ENCODE measurements around the gene TTC27. TPM values are rescaled to one million over a fixed set of nuclear protein-coding genes. Genes with fewer than 3 reads are reported as not detected.

TTC27 gene
- polyA plus RNA-seq (2012; ENCODE audit: insufficient read depth, insufficient read length, low read depth): 4.3 TPM

- no peak; the same call in 1 of the 2 replicates for TF ChIP-seq CTCF (IDR thresholded peaks at IDR 0.05; ENCODE audit: low read depth, low read length)
- peak; percentile 96 for DNase-seq
- H3K9me3 ChIP-seq: no peaks in the 10 kb centered on the region
- H3K4me1 ChIP-seq: no peaks in the 10 kb centered on the region
- H3K4me3 ChIP-seq (ENCODE audit: low read depth, low read length): peak within 1 kb of the TSS; percentile 98
- H3K27me3 ChIP-seq: no peaks in the 10 kb centered on the region
- H3K36me3 ChIP-seq: peaks cover 3% of the 10 kb centered on the region; the same call in 1 of the 2 replicates
Measured at GRCh38 chr2:32627814-32628579, at the start of gene TTC27. Gene TTC27 (plus strand): TSS chr2:32628050. CDS start chr2:32628293, 243 bp downstream.

- peaks cover 10% of the 10 kb centered on the region for H3K36me3 ChIP-seq
- no peaks in the 10 kb centered on the region for H3K9me3 ChIP-seq
- DNase-seq: no peak
- H3K4me3 ChIP-seq (ENCODE audit: low read depth, low read length): no peak overlapping the region
- no peaks in the 10 kb centered on the region for H3K27me3 ChIP-seq
- no peaks in the 10 kb centered on the region for H3K4me1 ChIP-seq
- no peak for TF ChIP-seq CTCF (IDR thresholded peaks at IDR 0.05; ENCODE audit: low read depth, low read length)
Measured at GRCh38 chr2:32591669-32592463, 36.0 kb upstream of the TTC27 start.

- H3K36me3 ChIP-seq: peaks cover 25% of the 10 kb centered on the region
- H3K27me3 ChIP-seq: no peaks in the 10 kb centered on the region
- no peak for TF ChIP-seq CTCF (IDR thresholded peaks at IDR 0.05; ENCODE audit: low read depth, low read length)
- H3K4me1 ChIP-seq: no peaks in the 10 kb centered on the region
- no peak for DNase-seq
- H3K9me3 ChIP-seq: no peaks in the 10 kb centered on the region
- H3K4me3 ChIP-seq (ENCODE audit: low read depth, low read length): no peak overlapping the region
Measured at GRCh38 chr2:32594573-32594972, 33.3 kb upstream of the TTC27 start.

- DNase-seq: no peak
- Histone ChIP-seq H3K36me3 (peaks cover 37% of the 10 kb centered on the region), H3K9me3 (no peaks in the 10 kb centered on the region), H3K4me3 (ENCODE audit: low read depth, low read length) (no peak overlapping the region), H3K4me1 (no peaks in the 10 kb centered on the region), H3K27me3 (no peaks in the 10 kb centered on the region)
- no peak for TF ChIP-seq CTCF (IDR thresholded peaks at IDR 0.05; ENCODE audit: low read depth, low read length)
Measured at GRCh38 chr2:32611366-32611765, 16.5 kb upstream of the TTC27 start.

GRCh38 chr2:32611771-32612170 is 16.1 kb upstream of the TTC27 start:
- TF ChIP-seq CTCF (IDR thresholded peaks at IDR 0.05; ENCODE audit: low read depth, low read length): no peak
- no peak for DNase-seq
- Histone ChIP-seq H3K36me3 (peaks cover 37% of the 10 kb centered on the region), H3K9me3 (no peaks in the 10 kb centered on the region), H3K4me3 (ENCODE audit: low read depth, low read length) (no peak overlapping the region), H3K4me1 (no peaks in the 10 kb centered on the region), H3K27me3 (no peaks in the 10 kb centered on the region)

Data from BE2C (cell line).